HEK293 (cell line): Measurements from ENCODE around the gene LPCAT2.

Experiments used
- KLF7 ChIP-seq: fragments of 450-650 bp; formaldehyde crosslinking; IDR thresholded peaks from 2 replicates; pipeline ENCODE4 v1.5.1; 2016; ENCODE audit warnings: missing biosample characterization, missing genetic modification characterization, borderline replicate concordance
- PRDM6 ChIP-seq: fragments of 450-650 bp; formaldehyde crosslinking; IDR thresholded peaks from 2 replicates; pipeline ENCODE4 v1.5.1; 2017; ENCODE audit warnings: missing biosample characterization, missing genetic modification characterization
- ZNF121 ChIP-seq: fragments of 450-650 bp; formaldehyde crosslinking; IDR thresholded peaks from 2 replicates; pipeline ENCODE4 v1.5.1; 2016; ENCODE audit warnings: missing biosample characterization, missing genetic modification characterization
- ZNF146 ChIP-seq: fragments of 450-650 bp; formaldehyde crosslinking; IDR thresholded peaks from 2 replicates; pipeline ENCODE4 v1.5.1; 2016; ENCODE audit warnings: missing biosample characterization, missing genetic modification characterization
- ZNF701 ChIP-seq: fragments of 450-650 bp; formaldehyde crosslinking; IDR thresholded peaks from 2 replicates; pipeline ENCODE4 v1.5.1; 2016; ENCODE audit warnings: missing biosample characterization, missing genetic modification characterization
- ZSCAN30 ChIP-seq: fragments of 450-650 bp; IDR thresholded peaks from 2 replicates; pipeline ENCODE4 v1.5.1; 2018; ENCODE audit warnings: missing biosample characterization, mild to moderate bottlenecking, missing genetic modification characterization, moderate library complexity
- TF ChIP-seq, protein P1 (sequence below): fragments of 450-650 bp; formaldehyde crosslinking; IDR thresholded peaks from 2 replicates; pipeline ENCODE4 v1.5.1; 2016; ENCODE audit warnings: missing biosample characterization, missing genetic modification characterization

DNA sequence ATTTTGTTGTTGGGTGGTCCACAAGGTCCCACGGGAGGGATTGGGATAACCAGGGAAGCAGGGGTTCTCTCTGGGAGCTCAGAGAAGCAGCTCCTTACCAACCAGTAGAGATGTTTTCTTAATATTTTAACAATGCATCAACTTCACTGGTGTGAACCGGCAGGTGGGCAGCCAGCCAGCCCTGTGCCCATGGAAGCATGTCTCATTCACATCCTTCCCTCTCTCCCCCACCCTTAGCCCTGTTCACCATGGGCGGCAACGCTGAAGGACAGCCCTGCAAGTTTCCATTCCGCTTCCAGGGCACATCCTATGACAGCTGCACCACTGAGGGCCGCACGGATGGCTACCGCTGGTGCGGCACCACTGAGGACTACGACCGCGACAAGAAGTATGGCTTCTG is 20.6 kb upstream of the LPCAT2 start:
- TF ChIP-seq ZNF701 (no peak), PRDM6 (tag by site-specific recombination) (no peak), KLF7 (tag by site-specific recombination) (no peak), ZNF146 (tag by site-specific recombination) (no peak), ZSCAN30 (no peak), ZNF121 (tag by site-specific recombination) (no peak)
- TF ChIP-seq, protein P1, sequence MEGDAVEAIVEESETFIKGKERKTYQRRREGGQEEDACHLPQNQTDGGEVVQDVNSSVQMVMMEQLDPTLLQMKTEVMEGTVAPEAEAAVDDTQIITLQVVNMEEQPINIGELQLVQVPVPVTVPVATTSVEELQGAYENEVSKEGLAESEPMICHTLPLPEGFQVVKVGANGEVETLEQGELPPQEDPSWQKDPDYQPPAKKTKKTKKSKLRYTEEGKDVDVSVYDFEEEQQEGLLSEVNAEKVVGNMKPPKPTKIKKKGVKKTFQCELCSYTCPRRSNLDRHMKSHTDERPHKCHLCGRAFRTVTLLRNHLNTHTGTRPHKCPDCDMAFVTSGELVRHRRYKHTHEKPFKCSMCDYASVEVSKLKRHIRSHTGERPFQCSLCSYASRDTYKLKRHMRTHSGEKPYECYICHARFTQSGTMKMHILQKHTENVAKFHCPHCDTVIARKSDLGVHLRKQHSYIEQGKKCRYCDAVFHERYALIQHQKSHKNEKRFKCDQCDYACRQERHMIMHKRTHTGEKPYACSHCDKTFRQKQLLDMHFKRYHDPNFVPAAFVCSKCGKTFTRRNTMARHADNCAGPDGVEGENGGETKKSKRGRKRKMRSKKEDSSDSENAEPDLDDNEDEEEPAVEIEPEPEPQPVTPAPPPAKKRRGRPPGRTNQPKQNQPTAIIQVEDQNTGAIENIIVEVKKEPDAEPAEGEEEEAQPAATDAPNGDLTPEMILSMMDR (tag by site-specific recombination), result no peak
